SK-N-SH treated with all-trans-retinoic acid at 6 μM for 48 hours (cell line): ENCODE data around the gene PEX5L.

Experiments
- ARNTL ChIP-seq: fragments of 450-650 bp; formaldehyde crosslinking; IDR thresholded peaks from 2 replicates; pipeline ENCODE4 v1.5.0; 2020; ENCODE audit warnings: low read depth, mild to moderate bottlenecking, moderate library complexity, borderline replicate concordance
- CREB5 ChIP-seq: fragments of 250-450 bp; sonication (Bioruptor Pico); IDR thresholded peaks from 2 replicates; pipeline ENCODE4 v1.5.1; 2020; ENCODE audit warnings: low read depth, mild to moderate bottlenecking, moderate library complexity
- SNAI2 ChIP-seq: fragments of 250-450 bp; sonication (Bioruptor Pico); IDR thresholded peaks from 2 replicates; pipeline ENCODE4 v1.5.0; 2020; ENCODE audit warnings: mild to moderate bottlenecking, moderate library complexity
- ZFP30 ChIP-seq: fragments of 450-650 bp; formaldehyde crosslinking; IDR thresholded peaks from 2 replicates; pipeline ENCODE4 v1.5.0; 2022; ENCODE audit warnings: mild to moderate bottlenecking, moderate library complexity

DNA sequence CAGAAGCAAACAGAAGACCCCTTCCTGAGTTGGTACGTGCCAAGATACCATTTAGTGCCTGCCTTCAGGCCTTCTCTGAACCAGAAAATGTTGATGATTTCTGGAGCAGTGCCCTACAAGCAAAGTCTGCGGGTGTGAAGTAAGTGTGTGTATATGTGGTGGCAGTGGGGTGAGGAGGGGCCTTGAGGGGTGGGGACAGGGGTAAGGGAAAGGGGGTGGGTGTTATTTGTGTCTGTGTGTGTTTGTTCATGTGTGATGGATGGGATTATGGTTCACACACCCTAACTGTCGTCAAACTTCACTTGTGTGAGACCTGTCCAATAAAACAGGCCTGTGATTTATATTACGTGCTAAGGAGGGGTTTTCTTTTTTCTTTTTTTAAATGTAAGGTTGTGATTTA lies 291.7 kb downstream of the PEX5L start:
- no peak for TF ChIP-seq SNAI2
- no peak for TF ChIP-seq ZFP30 (CRISPR knock-in tag)
- no peak for TF ChIP-seq ARNTL (CRISPR knock-in tag)
- no peak for TF ChIP-seq CREB5 (CRISPR knock-in tag)
